ENCODE data around the gene MCAT.

Gene MCAT

DNA sequence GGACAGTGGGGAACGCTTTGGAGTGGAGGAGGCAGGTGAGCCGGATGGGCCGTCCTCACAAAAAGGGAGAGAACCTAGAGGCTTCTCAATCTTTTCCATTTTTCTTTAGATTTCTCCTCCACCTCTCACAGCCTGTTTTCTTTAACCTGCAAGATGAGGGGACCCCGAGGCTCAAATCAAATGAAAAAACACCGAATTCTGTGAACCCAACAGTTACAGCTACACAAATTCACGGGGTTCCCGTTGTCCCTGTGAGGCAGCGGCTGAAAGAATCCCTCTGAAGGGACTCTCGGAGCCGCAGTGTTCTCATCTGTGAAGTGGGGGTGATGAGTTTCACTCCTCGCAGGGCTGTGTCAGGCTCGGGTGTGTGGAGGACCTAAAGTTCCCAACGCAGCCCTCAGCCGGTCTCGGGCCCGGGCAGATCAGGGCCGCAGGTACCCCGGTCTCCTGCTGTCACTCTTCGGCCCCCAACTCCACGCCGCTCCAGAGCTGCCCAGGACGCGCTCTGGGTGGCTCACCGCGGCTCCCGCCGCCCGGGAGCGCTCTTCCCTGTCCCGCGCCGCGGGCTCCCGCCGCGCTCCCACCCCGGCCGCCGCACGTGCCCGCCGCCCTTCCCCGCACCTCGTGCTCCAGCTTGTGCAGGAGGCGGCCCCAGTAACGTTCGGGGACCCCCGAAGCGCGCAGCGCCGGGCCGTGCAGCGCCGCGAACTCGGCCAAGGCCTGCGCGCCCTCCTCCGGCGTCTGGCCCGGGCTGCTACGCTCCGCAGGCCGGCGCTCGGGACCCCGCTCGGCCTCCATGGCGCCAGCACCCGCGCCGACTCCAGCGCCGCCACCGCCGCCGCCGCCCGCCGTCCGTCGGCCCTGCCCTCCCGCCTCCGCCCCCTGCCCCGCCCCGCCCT, 43.3 kb upstream of the MCAT start, which contains the start of gene TTLL12:
Gene TTLL12 (minus strand): TSS at position 863 of the 899 bp plus-strand sequence. CDS start 65 bp downstream, at position 798.
- ChIA-PET POLR2A (interaction anchor here (0.7 to 2.7 kb wide), 26 partner anchors 10 to 672 kb away, joined by 3 to 25 read pairs (median 5); partner anchors contain the start of genes MCAT and PACSIN2), CTCF (interaction anchor here (0.9 to 1.2 kb wide), 4 partner anchors 14 to 192 kb away, joined by 3 to 8 read pairs (median 4); no protein-coding TSS in a partner anchor)
- TF ChIP-seq ARNT (IDR thresholded peaks at IDR 0.05) (peak; percentile 26; the same call in 1 of the 2 replicates), LEF1 (IDR thresholded peaks at IDR 0.05; ENCODE audit: borderline replicate concordance) (peak; percentile 77; the same call in 1 of the 2 replicates), FOXM1 (IDR thresholded peaks at IDR 0.05; ENCODE audit: borderline replicate concordance) (0 out of 2 replicates have a peak, but pooled peaks have one; percentile 42), BHLHE40 (IDR thresholded peaks at IDR 0.05; ENCODE audit: borderline replicate concordance) (no peak)
- DNase-seq (ENCODE audit: extremely low spot score), result peak; percentile 83

DNA sequence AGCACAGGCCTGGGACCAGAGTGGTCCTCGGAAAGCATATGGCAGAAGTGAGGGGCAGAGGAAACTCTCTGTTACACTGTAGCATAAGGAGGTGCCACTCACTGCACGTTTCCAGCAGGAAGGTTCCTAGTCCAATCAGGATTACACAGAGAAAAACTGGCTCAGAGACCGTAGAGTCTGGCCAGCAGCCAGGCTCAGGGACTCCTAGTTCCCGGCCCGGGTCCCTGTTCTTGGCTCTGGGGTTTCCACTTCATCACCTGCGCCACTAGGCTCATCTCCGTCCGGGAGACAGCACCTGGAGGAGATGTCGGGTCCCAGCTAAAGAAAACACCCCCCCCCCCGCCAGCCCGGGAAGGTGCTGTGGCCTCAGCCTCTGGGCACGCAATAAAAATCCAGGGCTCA, 42.7 kb upstream of the MCAT start:
- DNase-seq (ENCODE audit: extremely low spot score), result no peak
- CTCF ChIA-PET, result interaction anchor here (1.0 kb wide), 1 partner anchor 22 kb away, joined by 4 read pairs; no protein-coding TSS in a partner anchor
- TF ChIP-seq, protein P1, sequence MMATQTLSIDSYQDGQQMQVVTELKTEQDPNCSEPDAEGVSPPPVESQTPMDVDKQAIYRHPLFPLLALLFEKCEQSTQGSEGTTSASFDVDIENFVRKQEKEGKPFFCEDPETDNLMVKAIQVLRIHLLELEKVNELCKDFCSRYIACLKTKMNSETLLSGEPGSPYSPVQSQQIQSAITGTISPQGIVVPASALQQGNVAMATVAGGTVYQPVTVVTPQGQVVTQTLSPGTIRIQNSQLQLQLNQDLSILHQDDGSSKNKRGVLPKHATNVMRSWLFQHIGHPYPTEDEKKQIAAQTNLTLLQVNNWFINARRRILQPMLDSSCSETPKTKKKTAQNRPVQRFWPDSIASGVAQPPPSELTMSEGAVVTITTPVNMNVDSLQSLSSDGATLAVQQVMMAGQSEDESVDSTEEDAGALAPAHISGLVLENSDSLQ (IDR thresholded peaks at IDR 0.05), result peak; percentile 32; the same call in 1 of the 2 replicates
- TF ChIP-seq TARDBP (IDR thresholded peaks at IDR 0.05), result no peak
- POLR2A ChIA-PET, result interaction anchor here (1.0 to 2.7 kb wide), 4 partner anchors 28 to 673 kb away, joined by 4 to 25 read pairs (median 6); no protein-coding TSS in a partner anchor

DNA sequence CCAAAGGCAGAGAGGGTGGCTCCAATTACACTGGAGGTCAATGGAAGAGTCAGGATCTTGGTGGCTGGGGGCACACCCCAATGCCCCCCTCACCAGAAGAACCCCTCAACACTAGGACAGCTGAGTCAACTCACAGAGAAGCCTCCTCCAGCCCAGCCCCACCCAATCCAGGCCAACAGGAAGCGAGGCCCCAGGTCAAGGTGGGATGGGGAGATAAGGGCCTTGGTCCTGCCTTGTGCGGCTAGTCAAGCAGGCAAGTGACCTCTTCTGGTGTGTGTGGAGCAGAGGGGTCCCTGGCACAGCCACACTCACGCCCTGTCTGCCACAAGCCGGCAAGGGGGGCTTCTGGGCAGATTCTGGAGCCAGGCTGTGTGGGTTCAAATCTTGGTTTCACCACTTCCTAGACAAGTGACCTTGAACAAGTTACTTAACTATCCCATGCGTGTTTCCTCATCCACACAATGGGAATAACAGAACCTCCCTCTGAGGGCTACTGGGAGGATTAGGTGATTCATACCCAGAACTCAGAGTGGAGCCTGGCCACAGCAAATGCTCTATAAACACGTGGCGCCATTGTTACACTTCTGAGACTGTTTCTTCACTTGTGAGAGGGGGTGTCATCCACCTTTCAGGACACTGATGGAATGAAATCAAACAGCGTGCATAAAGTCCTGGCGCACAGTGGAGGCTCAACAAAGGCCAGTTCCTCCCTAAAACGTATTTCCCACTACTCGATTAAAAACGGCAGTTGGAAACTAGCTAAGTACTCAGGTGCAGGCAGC, 40.5 kb upstream of the MCAT start:
- ChIA-PET CTCF (no interaction called here), POLR2A (interaction anchor here (0.6 kb wide), 1 partner anchor 10 kb away, joined by 3 read pairs; no protein-coding TSS in a partner anchor)
- TF ChIP-seq ARNT (IDR thresholded peaks at IDR 0.05), result no peak
- TF ChIP-seq NFRKB (IDR thresholded peaks at IDR 0.05), result no peak
- no peak for TF ChIP-seq ELF4 (IDR thresholded peaks at IDR 0.05)
- no peak for TF ChIP-seq HDGF (IDR thresholded peaks at IDR 0.05; ENCODE audit: borderline replicate concordance)
- TF ChIP-seq BHLHE40 (IDR thresholded peaks at IDR 0.05; ENCODE audit: borderline replicate concordance), result no peak
- no peak for TF ChIP-seq ZNF384 (IDR thresholded peaks at IDR 0.05)
- TF ChIP-seq FOXK2 (IDR thresholded peaks at IDR 0.05), result no peak
- no peak for TF ChIP-seq TARDBP (IDR thresholded peaks at IDR 0.05)
- TF ChIP-seq L3MBTL2 (conservative IDR thresholded peaks at IDR 0.05), result no peak
- no peak for DNase-seq (ENCODE audit: extremely low spot score)

DNA sequence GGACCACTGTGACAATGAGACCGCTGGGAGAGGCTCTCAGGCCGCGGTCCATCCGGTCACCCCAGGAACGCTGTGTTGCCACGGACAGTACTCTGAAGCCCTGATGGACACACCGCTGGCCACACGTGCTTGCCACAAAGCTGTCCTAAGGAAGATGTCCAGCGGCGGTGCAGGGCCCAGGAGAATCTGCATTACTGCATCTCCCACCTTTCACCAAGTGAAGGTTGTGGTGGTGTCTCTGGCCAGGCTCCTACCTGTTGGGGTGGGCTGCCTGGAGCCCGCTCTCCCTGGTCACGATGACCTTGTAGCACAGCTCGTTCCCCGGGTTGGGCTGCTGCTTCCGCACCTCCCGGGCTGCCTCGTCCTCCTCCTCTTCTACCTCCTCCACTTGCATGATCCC, 39.5 kb upstream of the MCAT start:
- ChIA-PET CTCF (no interaction called here), POLR2A (no interaction called here)
- no peak for DNase-seq (ENCODE audit: extremely low spot score)
- TF ChIP-seq SP1 (IDR thresholded peaks at IDR 0.05) (no peak), CTBP1 (IDR thresholded peaks at IDR 0.05; ENCODE audit: borderline replicate concordance) (no peak), L3MBTL2 (conservative IDR thresholded peaks at IDR 0.05) (no peak), HDGF (IDR thresholded peaks at IDR 0.05; ENCODE audit: borderline replicate concordance) (no peak), FOXA1 (IDR thresholded peaks at IDR 0.05) (no peak), NFRKB (IDR thresholded peaks at IDR 0.05) (no peak), ZNF384 (IDR thresholded peaks at IDR 0.05) (no peak), FOXK2 (IDR thresholded peaks at IDR 0.05) (no peak), BHLHE40 (IDR thresholded peaks at IDR 0.05; ENCODE audit: borderline replicate concordance) (no peak), ELF4 (IDR thresholded peaks at IDR 0.05) (no peak), FOXM1 (IDR thresholded peaks at IDR 0.05; ENCODE audit: borderline replicate concordance) (no peak), ARNT (IDR thresholded peaks at IDR 0.05) (no peak)
- TF ChIP-seq, protein P1 (IDR thresholded peaks at IDR 0.05), result no peak

DNA sequence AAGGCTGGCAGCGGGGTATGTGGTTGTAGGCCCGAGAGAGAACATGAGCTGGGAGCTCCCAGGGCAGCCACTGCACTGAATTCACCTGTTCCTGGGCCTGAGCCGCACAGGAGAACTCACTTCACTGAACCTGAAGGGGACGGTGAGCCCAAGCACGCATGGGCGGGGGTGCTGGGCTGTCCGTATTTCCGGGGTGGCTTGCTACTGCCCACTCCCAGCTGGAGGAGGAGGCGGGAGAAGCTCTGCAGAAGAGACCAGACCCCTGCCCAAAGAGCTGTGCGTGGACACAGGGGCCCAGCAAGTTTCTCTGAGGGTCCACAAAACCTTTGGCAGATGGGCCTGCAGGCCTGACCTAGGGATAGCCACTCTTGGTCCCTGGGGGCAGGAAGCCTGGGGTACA, 38.9 kb upstream of the MCAT start:
- CTCF ChIA-PET, result no interaction called here
- no peak for TF ChIP-seq SUZ12 (IDR thresholded peaks at IDR 0.05)
- no peak for TF ChIP-seq LEF1 (IDR thresholded peaks at IDR 0.05; ENCODE audit: borderline replicate concordance)
- TF ChIP-seq, protein P1 (IDR thresholded peaks at IDR 0.05), result no peak
- TF ChIP-seq FOXK2 (IDR thresholded peaks at IDR 0.05), result no peak
- TF ChIP-seq ELF4 (IDR thresholded peaks at IDR 0.05), result no peak
- TF ChIP-seq FOXM1 (IDR thresholded peaks at IDR 0.05; ENCODE audit: borderline replicate concordance), result no peak
- TF ChIP-seq BHLHE40 (IDR thresholded peaks at IDR 0.05; ENCODE audit: borderline replicate concordance), result no peak
- TF ChIP-seq L3MBTL2 (conservative IDR thresholded peaks at IDR 0.05), result no peak
- POLR2A ChIA-PET, result no interaction called here
- DNase-seq (ENCODE audit: extremely low spot score), result no peak

Data from HEK293T (cell line).